Cardiac septum (tissue), 1 donor: ENCODE measurements around the gene FGD5. TPM values are rescaled to one million over a fixed set of nuclear protein-coding genes. Genes with fewer than 3 reads are reported as not detected.

Experiments used
- DNase-seq: peaks from one replicate; pipeline ENCODE4 v3.0.0-alpha.2; 2020; ENCODE audit warnings: low spot score
- intact Hi-C: fragments of 100-400 bp; cut with DNase I; formaldehyde crosslinking; loops from one replicate; pipeline ENCODE4 v1.14.0; 2022
- total RNA-seq: library from RNA; stranded (reverse); fragmentation: NEBNext Ultra II Directional; extraction: Animal tissue kit (Norgen Biotek cat#: 25700); gene quantifications from one replicate; pipeline ENCODE4 v1.2.1, GENCODE V29; 2021
- donor health status: DM: no; HTN: no; CAD: no.

The FGD5 gene
- total RNA-seq, 1 donor from 2014 or later: 15.6 TPM

DNA sequence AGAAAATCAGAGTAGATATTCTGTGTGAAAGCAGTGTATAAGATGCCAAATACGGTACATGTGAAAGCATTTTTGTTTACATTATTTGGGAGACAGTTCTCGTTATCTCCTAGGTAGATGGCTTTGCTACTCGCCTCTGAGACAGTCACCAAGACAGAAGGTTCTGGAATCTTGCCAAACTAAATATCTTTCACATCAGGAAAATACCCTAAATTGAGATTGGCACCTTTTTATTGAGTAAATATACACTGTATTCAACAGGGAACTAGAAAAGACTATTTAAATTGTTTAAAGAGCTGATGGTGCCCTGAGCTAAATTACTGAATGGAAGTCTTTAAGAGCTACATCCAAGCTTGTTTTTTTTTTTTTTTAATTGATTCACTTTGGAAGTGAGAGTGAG lies 3.4 kb downstream of the FGD5 start:
- intact Hi-C loops: no loop called here
- no peak for DNase-seq

- intact Hi-C loops: no loop called here
- no peak for DNase-seq
These were observed 4.1 kb downstream of the FGD5 start for GRCh38 chr3:14822670-14823390.

DNA sequence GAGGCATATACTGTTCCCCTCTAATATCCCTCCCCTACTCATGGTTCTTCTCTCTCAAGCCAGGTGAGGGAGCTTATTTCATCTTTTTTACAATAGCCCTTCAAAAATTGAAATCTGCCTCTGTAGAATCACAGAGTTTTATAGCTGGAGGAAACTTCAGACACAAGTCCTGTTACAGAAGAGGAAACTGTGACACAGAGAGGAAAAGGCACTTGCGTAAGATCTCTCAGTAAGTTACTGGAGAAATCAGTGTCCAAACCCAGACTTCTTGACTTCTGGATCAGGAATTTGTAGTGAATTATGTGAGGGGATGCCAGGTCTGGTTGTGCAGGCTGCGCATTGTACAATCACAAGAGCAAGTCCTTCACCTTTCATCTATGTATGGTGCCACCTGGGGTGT lies 4.6 kb downstream of the FGD5 start:
- intact Hi-C loops: no loop called here
- DNase-seq: no peak

DNA sequence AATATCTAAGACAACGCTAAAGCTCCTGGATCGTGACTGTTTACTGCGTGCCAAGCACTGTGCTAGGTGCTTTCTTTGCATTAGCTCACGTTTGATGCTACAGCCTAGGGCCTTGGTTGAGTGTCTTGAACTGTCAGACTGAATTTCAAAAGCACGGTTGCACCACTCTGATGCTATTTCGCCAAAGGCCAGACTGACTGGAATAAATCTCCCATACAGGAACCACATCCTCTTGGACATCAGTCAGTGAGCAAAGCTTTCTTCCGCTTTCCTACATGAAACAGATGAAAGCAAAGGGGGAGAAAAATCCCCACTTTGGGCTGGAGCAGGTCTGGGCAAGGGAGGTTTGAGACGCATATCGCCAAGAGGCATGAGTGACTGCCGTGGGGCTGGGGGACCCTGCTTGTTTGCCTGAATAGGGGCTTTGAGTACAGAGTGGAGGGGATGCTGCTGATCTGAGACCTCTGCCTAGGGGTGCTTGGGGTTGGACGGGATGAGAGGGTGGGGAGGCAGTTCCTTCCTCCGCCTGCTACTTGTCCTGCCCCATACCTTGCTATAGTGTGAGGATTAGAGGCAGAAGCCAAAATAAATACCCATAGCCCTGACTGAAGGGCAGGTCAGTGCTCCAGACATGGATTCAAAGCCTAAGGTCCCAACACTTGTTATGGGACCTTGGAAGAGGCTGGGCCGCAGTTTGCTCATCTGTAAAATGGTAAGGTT lies 5.3 kb downstream of the FGD5 start:
- DNase-seq: no peak
- intact Hi-C loops: no loop called here

GRCh38 chr3:14824646-14825045 lies 5.9 kb downstream of the FGD5 start:
- DNase-seq: no peak
- intact Hi-C loops: no loop called here

GRCh38 chr3:14826069-14826468 lies 7.3 kb downstream of the FGD5 start:
- intact Hi-C loops: no loop called here
- DNase-seq: no peak

- intact Hi-C loops: no loop called here
- DNase-seq: no peak
These were observed 9.0 kb downstream of the FGD5 start for GRCh38 chr3:14827776-14828175.

- intact Hi-C loops: no loop called here
- no peak for DNase-seq
These were observed 11.0 kb downstream of the FGD5 start for GRCh38 chr3:14829811-14830210.

DNA sequence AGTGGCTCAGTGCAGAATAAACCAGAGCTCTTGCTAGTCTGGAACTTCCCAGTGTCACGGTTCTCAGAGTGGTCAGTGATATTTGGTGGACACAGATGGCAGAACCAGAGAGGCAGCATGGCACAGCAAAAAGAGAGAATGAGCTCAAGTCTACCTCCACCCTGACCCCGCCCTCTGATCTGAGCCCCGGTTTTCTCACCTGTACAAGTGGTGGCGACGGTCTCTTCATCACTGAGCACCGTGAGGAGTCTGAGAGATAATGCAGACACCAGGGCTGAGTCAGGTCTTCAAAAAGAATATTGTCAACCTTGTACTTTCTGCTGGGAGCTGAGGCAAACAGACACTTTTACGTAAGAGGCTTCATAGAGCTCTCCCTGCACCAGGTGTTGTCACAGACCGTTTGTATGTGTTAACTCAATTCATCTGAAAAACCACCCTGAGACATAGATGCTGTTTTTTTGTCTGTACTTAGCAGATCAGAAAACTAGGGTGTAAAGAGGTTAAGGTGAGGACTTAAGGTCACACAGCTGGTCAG lies 13.2 kb downstream of the FGD5 start:
- peak; percentile 60 for DNase-seq
- intact Hi-C loops: no loop called here

DNA sequence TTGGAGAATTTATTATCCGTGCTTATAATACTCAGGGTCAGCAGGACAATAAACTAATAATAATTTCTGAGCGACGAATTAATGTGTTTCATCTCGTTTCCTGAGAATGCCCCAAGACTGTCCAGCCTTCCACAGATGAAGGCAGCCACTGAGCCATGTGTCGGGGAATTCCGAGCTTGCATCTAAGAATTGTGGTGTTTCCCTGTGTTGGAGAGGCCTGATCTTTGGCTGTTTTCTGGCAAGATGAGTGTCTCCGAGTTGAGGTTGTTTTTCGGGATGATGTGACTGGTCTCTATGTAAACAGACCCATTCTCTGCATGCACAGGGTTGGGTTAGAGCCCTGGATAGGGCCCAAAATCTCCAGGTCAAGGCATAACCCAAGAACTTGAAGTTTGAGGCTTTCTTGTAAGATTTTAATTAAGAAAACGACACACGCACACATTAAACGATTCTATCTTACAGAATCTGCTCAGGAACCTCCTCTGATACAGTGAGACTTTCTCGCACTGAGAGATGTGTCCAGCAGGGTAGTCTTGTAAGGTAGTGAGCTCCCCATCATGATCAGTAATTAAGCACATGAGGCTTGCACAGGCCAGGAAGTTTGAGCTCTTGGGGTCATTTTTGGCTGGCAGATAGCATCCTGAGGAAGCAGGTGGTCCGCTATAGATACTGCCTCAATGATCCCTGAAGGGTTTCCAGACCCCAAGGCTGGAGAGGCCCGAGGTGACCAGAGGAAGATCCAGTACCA lies 14.4 kb downstream of the FGD5 start:
- intact Hi-C loops: no loop called here
- DNase-seq: peak; percentile 57

GRCh38 chr3:14834121-14834520 lies 15.4 kb downstream of the FGD5 start:
- no peak for DNase-seq
- intact Hi-C loops: no loop called here

DNA sequence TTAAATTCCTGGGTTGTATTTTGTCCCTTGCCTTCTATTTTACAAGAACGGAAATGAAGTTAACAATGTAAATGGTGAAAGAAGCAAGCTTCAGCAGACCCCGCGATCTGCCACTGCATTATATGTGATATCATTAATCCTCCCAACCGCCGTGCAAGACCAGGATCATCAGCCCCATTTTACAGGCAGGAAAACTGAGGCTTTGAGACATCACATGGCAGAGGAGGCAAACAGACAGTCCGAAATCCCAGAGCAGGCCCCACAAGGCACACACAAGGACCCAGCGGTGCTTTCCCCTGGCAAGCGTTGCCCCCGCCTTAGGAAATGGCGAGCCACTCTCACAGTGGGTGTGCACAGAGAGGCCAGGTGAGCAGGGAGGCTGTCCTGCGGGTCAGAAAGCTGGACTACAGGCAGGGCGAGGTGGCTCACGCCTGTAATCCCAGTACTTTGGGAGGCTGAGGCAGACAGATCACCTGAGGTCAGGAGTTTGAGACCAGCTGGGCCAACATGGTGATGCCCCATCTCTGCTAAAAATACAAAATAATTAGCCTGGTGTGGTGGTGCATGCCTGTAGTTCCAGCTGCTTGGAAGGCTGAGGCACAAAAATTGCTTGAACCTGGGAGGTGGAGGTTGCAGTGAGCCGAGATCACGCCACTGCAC lies 16.2 kb downstream of the FGD5 start:
- intact Hi-C loops: no loop called here
- DNase-seq: peak; percentile 27

DNA sequence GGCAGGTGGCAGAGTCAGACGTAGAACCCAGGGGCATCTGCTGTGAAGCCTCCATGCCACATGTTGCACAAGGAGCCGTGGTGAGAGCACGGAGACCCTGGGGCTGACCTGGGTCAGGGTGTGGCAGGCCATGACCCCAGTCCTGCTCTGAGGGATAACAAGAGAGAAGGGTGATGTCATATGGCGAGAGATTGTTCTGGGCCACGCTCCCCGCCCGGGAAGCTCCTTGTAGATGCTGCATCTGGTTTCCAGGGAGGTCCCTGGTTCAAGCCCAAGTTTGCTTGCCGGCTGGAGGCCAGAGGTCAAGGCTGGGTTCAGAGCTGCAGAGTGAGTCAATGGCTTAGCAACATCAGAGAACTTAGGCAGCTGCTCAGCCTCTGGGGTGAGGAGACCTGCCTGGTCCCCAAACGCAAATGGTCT lies 17.3 kb downstream of the FGD5 start:
- DNase-seq: peak; percentile 80
- intact Hi-C loops: no loop called here

DNA sequence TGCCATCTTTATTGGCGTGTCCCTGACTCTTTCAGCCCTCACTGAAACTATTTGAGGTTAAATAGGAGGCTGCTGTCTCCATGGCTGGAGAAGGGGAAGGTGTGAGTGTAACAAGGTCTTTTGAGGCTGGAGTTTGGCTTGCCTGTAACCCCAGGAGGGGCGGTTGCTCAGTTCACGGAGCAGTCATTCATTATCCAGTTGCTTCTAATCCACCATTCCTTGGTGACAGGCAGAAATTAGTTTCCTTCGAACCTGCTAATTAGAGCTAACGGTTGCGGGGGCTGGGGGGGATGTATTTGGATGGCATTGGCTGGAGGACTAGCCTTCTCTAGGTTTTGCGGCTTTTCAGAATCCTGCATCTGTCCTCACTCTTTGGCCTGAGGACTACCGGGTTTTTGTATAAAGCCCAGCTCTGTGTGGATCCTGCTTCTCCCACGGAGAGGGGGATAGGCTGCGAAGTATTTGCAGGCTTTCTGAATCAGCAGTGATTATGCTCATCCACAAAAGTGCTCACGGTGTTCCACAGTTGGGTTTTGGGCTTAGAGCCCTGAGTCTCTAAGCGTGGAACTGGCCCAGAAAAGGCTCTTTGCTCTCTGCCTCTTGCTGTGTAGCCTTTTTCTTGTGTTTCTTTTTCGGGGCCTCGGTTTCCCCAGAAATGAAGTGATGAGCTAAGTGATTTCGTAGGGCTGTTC lies 18.6 kb downstream of the FGD5 start:
- peak; percentile 36 for DNase-seq
- intact Hi-C loops: no loop called here

- intact Hi-C loops: no loop called here
- no peak for DNase-seq
These were observed 19.1 kb downstream of the FGD5 start for GRCh38 chr3:14837878-14838258.

DNA sequence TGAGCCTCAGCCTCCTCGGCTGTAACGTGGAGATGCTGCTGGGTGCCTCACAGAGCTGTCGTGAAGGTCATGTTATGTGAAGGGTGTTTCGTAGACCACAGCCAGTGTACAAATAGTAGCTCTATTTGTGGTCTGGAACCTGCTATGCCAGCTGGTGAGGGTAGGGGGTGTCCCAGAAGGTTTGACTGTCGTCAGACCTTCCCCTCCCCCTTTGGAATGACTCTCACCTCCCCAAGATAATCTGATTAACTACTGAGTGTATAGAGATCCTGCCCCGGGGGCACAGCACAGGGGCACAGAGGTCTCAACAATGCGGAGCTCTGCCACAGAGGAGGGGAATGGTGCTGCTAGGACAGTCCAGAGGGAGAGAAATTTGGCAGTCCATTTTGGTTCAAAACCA lies 20.5 kb downstream of the FGD5 start:
- DNase-seq: no peak
- intact Hi-C loops: no loop called here

DNA sequence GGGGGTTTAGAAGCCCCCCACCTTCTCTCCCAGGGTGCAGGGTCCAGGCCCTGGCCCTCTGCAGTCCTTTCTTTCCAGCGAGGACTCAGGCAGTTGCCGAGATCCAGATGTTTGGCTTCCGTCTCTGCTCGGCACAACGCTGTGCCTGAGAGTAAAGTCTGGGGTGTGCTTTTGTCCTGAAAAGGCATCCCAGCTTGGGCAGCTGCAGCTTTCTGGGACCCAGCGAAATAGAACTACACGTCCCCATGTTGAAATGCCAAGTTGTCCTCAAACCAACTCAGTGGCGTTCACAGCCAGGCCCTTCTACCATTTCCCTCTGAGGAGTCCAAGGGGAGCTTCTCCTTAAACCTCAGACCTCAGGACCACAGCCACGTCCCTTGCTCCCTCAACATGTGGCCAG lies 23.1 kb downstream of the FGD5 start:
- DNase-seq: no peak
- intact Hi-C loops: no loop called here

DNA sequence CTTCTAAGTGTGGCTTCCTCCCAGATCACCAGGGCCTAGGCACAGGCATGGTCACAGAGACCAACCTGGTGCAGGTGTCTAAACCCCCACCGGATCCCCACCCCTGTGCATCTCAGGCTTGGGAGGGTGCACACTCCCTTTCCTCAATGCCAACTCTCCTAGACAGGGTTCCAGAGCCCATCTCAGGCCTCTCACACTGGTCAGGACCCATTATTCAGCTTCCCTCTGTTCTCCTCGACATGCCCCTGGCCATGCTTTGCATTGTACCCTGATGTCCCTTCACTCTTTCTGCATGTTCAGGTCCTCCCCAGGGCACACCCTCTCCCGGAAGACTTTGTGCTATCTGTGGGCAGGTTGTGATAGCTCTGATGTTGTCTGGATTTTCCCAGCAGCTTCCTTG lies 23.5 kb downstream of the FGD5 start:
- intact Hi-C loops: no loop called here
- peak; percentile 53 for DNase-seq

DNA sequence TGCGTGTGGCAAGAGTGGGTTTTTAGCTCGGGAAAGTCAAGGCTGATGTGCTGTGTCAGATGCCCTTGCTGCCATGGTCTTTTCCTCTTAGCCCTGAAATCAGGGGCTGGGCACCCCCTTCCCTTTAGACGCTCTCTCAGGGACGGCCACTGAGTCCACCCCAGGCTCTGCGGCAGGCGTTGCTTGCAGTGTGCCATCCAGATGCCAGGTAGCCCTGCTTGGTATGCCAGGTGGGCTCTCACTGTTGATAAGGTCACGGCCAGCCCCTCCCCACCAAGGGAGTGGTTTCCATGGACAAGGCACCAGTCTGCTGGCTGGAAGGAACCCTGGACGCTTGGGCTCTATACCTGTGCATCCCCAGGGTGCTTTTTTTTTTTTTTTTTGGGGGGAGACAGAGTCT lies 24.6 kb downstream of the FGD5 start:
- DNase-seq: peak; percentile 41
- intact Hi-C loops: no loop called here
